ENCODE results near the gene CYSRT1.

Gene CYSRT1

GRCh38 chr9:137243626-137244485 lies 18.9 kb downstream of the CYSRT1 start (continued):
- TF ChIP-seq, protein P1, sequence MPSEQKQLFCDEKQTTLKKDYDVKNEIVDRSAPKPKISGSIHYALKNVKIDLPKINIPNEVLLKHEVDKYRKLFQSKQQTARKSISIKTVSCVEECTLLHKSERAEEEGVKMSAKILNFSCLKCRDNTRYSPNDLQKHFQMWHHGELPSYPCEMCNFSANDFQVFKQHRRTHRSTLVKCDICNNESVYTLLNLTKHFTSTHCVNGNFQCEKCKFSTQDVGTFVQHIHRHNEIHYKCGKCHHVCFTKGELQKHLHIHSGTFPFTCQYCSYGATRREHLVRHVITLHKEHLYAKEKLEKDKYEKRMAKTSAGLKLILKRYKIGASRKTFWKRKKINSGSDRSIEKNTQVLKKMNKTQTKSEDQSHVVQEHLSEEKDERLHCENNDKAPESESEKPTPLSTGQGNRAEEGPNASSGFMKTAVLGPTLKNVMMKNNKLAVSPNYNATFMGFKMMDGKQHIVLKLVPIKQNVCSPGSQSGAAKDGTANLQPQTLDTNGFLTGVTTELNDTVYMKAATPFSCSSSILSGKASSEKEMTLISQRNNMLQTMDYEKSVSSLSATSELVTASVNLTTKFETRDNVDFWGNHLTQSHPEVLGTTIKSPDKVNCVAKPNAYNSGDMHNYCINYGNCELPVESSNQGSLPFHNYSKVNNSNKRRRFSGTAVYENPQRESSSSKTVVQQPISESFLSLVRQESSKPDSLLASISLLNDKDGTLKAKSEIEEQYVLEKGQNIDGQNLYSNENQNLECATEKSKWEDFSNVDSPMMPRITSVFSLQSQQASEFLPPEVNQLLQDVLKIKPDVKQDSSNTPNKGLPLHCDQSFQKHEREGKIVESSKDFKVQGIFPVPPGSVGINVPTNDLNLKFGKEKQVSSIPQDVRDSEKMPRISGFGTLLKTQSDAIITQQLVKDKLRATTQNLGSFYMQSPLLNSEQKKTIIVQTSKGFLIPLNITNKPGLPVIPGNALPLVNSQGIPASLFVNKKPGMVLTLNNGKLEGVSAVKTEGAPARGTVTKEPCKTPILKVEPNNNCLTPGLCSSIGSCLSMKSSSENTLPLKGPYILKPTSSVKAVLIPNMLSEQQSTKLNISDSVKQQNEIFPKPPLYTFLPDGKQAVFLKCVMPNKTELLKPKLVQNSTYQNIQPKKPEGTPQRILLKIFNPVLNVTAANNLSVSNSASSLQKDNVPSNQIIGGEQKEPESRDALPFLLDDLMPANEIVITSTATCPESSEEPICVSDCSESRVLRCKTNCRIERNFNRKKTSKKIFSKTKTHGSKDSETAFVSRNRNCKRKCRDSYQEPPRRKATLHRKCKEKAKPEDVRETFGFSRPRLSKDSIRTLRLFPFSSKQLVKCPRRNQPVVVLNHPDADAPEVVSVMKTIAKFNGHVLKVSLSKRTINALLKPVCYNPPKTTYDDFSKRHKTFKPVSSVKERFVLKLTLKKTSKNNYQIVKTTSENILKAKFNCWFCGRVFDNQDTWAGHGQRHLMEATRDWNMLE (tag by site-specific recombination; conservative IDR thresholded peaks at IDR 0.05; ENCODE audit: low read depth), result no peak
- TF ChIP-seq, protein P2, sequence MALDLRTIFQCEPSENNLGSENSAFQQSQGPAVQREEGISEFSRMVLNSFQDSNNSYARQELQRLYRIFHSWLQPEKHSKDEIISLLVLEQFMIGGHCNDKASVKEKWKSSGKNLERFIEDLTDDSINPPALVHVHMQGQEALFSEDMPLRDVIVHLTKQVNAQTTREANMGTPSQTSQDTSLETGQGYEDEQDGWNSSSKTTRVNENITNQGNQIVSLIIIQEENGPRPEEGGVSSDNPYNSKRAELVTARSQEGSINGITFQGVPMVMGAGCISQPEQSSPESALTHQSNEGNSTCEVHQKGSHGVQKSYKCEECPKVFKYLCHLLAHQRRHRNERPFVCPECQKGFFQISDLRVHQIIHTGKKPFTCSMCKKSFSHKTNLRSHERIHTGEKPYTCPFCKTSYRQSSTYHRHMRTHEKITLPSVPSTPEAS (tag by site-specific recombination; IDR thresholded peaks at IDR 0.05), result no peak
- TF ChIP-seq, protein P3, sequence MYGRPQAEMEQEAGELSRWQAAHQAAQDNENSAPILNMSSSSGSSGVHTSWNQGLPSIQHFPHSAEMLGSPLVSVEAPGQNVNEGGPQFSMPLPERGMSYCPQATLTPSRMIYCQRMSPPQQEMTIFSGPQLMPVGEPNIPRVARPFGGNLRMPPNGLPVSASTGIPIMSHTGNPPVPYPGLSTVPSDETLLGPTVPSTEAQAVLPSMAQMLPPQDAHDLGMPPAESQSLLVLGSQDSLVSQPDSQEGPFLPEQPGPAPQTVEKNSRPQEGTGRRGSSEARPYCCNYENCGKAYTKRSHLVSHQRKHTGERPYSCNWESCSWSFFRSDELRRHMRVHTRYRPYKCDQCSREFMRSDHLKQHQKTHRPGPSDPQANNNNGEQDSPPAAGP (tag by site-specific recombination; IDR thresholded peaks at IDR 0.05), result no peak
- no peak for TF ChIP-seq ZNF704 (tag by site-specific recombination; IDR thresholded peaks at IDR 0.05)
- no peak for TF ChIP-seq HOXA7 (CRISPR knock-in tag; IDR thresholded peaks at IDR 0.05; ENCODE audit: borderline replicate concordance)
- no peak for TF ChIP-seq ZNF16 (tag by site-specific recombination; IDR thresholded peaks at IDR 0.05; ENCODE audit: low read depth)
- TF ChIP-seq ZNF394 (tag by site-specific recombination; IDR thresholded peaks at IDR 0.05; ENCODE audit: borderline replicate concordance), result no peak
- TF ChIP-seq, protein P4, sequence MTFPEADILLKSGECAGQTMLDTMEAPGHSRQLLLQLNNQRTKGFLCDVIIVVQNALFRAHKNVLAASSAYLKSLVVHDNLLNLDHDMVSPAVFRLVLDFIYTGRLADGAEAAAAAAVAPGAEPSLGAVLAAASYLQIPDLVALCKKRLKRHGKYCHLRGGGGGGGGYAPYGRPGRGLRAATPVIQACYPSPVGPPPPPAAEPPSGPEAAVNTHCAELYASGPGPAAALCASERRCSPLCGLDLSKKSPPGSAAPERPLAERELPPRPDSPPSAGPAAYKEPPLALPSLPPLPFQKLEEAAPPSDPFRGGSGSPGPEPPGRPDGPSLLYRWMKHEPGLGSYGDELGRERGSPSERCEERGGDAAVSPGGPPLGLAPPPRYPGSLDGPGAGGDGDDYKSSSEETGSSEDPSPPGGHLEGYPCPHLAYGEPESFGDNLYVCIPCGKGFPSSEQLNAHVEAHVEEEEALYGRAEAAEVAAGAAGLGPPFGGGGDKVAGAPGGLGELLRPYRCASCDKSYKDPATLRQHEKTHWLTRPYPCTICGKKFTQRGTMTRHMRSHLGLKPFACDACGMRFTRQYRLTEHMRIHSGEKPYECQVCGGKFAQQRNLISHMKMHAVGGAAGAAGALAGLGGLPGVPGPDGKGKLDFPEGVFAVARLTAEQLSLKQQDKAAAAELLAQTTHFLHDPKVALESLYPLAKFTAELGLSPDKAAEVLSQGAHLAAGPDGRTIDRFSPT (tag by site-specific recombination; IDR thresholded peaks at IDR 0.05), result no peak; the same call in 1 of the 2 replicates
- no peak for TF ChIP-seq ZNF140 (tag by site-specific recombination; IDR thresholded peaks at IDR 0.05)
- no peak for TF ChIP-seq ZNF366 (tag by site-specific recombination; conservative IDR thresholded peaks at IDR 0.05)
- no peak for TF ChIP-seq TRIM28 (IDR thresholded peaks at IDR 0.05; ENCODE audit: borderline replicate concordance, low read length)
- TF ChIP-seq ZNF560 (tag by site-specific recombination; IDR thresholded peaks at IDR 0.05; ENCODE audit: borderline replicate concordance), result no peak
- TF ChIP-seq, protein P5, sequence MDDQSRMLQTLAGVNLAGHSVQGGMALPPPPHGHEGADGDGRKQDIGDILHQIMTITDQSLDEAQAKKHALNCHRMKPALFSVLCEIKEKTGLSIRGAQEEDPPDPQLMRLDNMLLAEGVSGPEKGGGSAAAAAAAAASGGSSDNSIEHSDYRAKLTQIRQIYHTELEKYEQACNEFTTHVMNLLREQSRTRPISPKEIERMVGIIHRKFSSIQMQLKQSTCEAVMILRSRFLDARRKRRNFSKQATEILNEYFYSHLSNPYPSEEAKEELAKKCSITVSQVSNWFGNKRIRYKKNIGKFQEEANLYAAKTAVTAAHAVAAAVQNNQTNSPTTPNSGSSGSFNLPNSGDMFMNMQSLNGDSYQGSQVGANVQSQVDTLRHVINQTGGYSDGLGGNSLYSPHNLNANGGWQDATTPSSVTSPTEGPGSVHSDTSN (CRISPR knock-in tag; IDR thresholded peaks at IDR 0.05), result no peak
- no peak for TF ChIP-seq ZNF23 (tag by site-specific recombination; IDR thresholded peaks at IDR 0.05; ENCODE audit: borderline replicate concordance)
- no peak for TF ChIP-seq ZNF624 (tag by site-specific recombination; IDR thresholded peaks at IDR 0.05)
- TF ChIP-seq ZNF561 (tag by site-specific recombination; IDR thresholded peaks at IDR 0.05; ENCODE audit: borderline replicate concordance), result no peak
- no peak for TF ChIP-seq ZNF701 (tag by site-specific recombination; IDR thresholded peaks at IDR 0.05)
- TF ChIP-seq EGR2 (tag by site-specific recombination; IDR thresholded peaks at IDR 0.05; ENCODE audit: low read depth), result no peak
- TF ChIP-seq, protein P6, sequence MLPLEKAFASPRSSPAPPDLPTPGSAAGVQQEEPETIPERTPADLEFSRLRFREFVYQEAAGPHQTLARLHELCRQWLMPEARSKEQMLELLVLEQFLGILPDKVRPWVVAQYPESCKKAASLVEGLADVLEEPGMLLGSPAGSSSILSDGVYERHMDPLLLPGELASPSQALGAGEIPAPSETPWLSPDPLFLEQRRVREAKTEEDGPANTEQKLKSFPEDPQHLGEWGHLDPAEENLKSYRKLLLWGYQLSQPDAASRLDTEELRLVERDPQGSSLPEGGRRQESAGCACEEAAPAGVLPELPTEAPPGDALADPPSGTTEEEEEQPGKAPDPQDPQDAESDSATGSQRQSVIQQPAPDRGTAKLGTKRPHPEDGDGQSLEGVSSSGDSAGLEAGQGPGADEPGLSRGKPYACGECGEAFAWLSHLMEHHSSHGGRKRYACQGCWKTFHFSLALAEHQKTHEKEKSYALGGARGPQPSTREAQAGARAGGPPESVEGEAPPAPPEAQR (tag by site-specific recombination; IDR thresholded peaks at IDR 0.05), result no peak
- TF ChIP-seq ZSCAN23 (tag by site-specific recombination; IDR thresholded peaks at IDR 0.05), result no peak
- no peak for TF ChIP-seq ZBTB6 (tag by site-specific recombination; IDR thresholded peaks at IDR 0.05)
- no peak for TF ChIP-seq REPIN1 (tag by site-specific recombination; IDR thresholded peaks at IDR 0.05; ENCODE audit: low read depth)
- TF ChIP-seq KLF1 (tag by site-specific recombination; IDR thresholded peaks at IDR 0.05), result peak; percentile 60; the same call in 1 of the 2 replicates
- 0 out of 2 replicates have a peak, but pooled peaks have one; percentile 9 for TF ChIP-seq ZNF423 (tag by site-specific recombination; IDR thresholded peaks at IDR 0.05)
